ENCODE data around the gene NPAS1. TPM values are rescaled to one million over a fixed set of nuclear protein-coding genes. Genes with fewer than 3 reads are reported as not detected.

The NPAS1 gene
- 0.11 and 0.39 TPM in 2 replicates for total RNA-seq

DNA sequence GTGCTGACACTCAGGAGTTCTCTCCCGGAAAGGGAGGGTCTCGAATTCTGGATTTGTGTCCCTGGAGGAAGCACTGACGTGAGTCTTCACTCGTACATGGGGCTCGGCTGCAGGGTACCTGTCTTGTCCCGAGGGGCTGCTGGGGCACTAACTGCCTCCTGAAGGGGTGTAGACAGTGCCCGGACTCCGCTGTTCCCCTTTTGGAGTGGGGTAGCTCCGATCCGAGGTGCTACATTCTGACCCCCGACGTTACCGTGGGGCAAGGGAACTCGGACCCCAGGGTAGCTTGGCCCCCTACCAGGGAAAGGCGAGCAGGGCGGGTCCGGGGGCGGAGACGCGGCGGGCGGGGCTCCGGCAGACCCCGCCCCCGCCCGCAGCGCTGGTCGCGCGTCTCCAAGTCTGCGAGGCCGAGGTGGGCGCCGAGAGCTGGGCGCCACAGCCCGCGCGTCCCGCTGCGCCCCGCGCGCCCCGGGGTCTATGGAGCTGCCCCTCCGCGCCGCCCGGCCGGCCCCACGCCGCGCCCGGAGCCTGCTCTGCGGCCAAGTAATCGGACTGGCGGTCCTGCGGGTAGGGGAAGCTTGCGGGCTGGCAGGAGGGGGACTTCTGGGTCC lies at the start of gene NPAS1:
Gene NPAS1, plus strand, starts transcription at position 407 of the 611 bp plus-strand sequence. CDS start 1,211 bp downstream, outside the sequence.

Other genes with a start within 250 kb of the NPAS1 start
- 148 and 369 TPM in 2 replicates for gene SLC1A5, start 231.2 kb upstream of the NPAS1 start, total RNA-seq
- 311 and 326 TPM in 2 replicates for gene AP2S1, start 169.0 kb upstream of the NPAS1 start, total RNA-seq
- 58.1 and 60.7 TPM in 2 replicates for gene ARHGAP35, start 158.8 kb upstream of the NPAS1 start, total RNA-seq
- 13.0 and 45.8 TPM in 2 replicates for gene TMEM160, start 28.8 kb downstream of the NPAS1 start, total RNA-seq
- gene ZC3H4, start 93.9 kb downstream of the NPAS1 start, total RNA-seq = 16.2 and 17.7 TPM in 2 replicates
- 73.4 and 120 TPM in 2 replicates for gene SAE1, start 111.0 kb downstream of the NPAS1 start, total RNA-seq
- 16.1 and 20.3 TPM in 2 replicates for gene BBC3, start 211.4 kb downstream of the NPAS1 start, total RNA-seq
- gene CCDC9, start 236.7 kb downstream of the NPAS1 start, total RNA-seq = 3.3 and 14.5 TPM in 2 replicates